ENCODE results near the gene CACNA2D4.

DNA sequence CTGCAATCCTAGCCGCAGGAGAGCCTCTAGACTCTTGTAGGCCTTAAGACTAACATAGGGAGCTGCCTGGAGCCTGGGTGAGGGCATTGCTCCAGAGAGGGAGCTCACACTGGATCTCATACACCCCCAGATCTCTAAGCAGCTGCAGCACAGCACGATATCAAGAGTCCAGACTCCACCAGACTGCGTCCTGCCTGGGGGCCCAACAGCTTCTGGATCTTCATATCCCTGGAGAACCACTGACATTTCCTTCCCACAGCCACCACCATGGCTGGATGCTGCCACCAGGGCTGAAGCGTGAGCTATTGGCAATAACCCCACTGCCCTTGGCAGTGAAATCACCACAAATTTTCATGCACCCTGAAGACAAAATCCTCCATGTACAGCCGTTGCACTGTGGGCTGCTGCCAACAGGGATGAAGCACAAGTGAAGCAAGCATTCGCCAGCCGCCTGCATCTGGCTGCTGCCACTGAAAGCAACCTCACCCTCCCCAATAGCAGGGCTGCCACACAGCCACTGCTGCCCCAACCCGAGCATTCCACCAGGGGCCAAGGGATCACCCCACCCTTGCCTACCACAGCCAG, 28.2 kb downstream of the CACNA2D4 start:
- TF ChIP-seq, protein P1, sequence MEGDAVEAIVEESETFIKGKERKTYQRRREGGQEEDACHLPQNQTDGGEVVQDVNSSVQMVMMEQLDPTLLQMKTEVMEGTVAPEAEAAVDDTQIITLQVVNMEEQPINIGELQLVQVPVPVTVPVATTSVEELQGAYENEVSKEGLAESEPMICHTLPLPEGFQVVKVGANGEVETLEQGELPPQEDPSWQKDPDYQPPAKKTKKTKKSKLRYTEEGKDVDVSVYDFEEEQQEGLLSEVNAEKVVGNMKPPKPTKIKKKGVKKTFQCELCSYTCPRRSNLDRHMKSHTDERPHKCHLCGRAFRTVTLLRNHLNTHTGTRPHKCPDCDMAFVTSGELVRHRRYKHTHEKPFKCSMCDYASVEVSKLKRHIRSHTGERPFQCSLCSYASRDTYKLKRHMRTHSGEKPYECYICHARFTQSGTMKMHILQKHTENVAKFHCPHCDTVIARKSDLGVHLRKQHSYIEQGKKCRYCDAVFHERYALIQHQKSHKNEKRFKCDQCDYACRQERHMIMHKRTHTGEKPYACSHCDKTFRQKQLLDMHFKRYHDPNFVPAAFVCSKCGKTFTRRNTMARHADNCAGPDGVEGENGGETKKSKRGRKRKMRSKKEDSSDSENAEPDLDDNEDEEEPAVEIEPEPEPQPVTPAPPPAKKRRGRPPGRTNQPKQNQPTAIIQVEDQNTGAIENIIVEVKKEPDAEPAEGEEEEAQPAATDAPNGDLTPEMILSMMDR (IDR thresholded peaks at IDR 0.05; ENCODE audit: extremely low read depth in 1 of 2, insufficient read depth in 1 of 2, low read depth in 1 of 2, low read length in 2 of 2) = no peak
- TF ChIP-seq POLR2AphosphoS5 (IDR thresholded peaks at IDR 0.05; ENCODE audit: insufficient read depth, low read depth, low read length) = no peak
- TF ChIP-seq POLR2A (IDR thresholded peaks at IDR 0.05; ENCODE audit: low read depth, low read length) = no peak
- TF ChIP-seq EZH2 (IDR thresholded peaks at IDR 0.05; ENCODE audit: borderline replicate concordance, low read depth, low read length, severe bottlenecking) = no peak
- no peak for TF ChIP-seq FOS (IDR thresholded peaks at IDR 0.05; ENCODE audit: borderline replicate concordance, insufficient read depth, low read length)
- TF ChIP-seq, protein P2, sequence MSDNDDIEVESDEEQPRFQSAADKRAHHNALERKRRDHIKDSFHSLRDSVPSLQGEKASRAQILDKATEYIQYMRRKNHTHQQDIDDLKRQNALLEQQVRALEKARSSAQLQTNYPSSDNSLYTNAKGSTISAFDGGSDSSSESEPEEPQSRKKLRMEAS (IDR thresholded peaks at IDR 0.05; ENCODE audit: insufficient read depth, insufficient read length) = no peak
- TF ChIP-seq MYC (IDR thresholded peaks at IDR 0.05; ENCODE audit: low read depth, low read length) = no peak
- TF ChIP-seq JUN (IDR thresholded peaks at IDR 0.05; ENCODE audit: borderline replicate concordance, insufficient read depth, insufficient read length, low read depth) = no peak

Measured in endothelial cell of umbilical vein (primary cell).